IgD-negative memory B cell (primary cell): Measurements from ENCODE around the gene ARHGDIB. TPM values are rescaled to one million over a fixed set of nuclear protein-coding genes. Genes with fewer than 3 reads are reported as not detected.

Experiments
- H3K27ac Mint-ChIP-seq, 3 donors: one replicate each; pipeline ENCODE4 v1.8.0; 2020 to 2022; ENCODE audit warnings: mild to moderate bottlenecking in 3 of 3, mixed read lengths in 3 of 3, moderate library complexity in 1 of 3
- H3K27me3 Mint-ChIP-seq: one replicate; pipeline ENCODE4 v1.8.0; 2021; ENCODE audit warnings: mixed read lengths
- H3K36me3 Mint-ChIP-seq: one replicate; pipeline ENCODE4 v1.8.0; 2020; ENCODE audit warnings: mild to moderate bottlenecking, mixed read lengths
- H3K4me1 Mint-ChIP-seq, 3 donors: one replicate each; pipeline ENCODE4 v1.8.0; 2020 to 2022; ENCODE audit warnings: mixed read lengths in 3 of 3, mild to moderate bottlenecking in 1 of 3
- H3K4me3 Mint-ChIP-seq, 4 donors: one replicate each; pipeline ENCODE4 v1.8.0; 2020 to 2022; ENCODE audit warnings: mild to moderate bottlenecking in 4 of 4, mixed read lengths in 4 of 4, moderate library complexity in 3 of 4
- H3K9me3 Mint-ChIP-seq, 3 donors: one replicate each; pipeline ENCODE4 v1.8.0; 2020 to 2021; ENCODE audit warnings: mixed read lengths in 3 of 3, mild to moderate bottlenecking in 1 of 3
- polyA plus RNA-seq: library from polyadenylated mRNA; unstranded; fragments of 300-500 nt; fragmentation: Illumina TruSeq; gene quantifications from one replicate; pipeline ENCODE4 v1.2.3, GENCODE V29; 2021

ARHGDIB gene
- polyA plus RNA-seq, 1 donor from 2014 or later: 2,289 TPM

DNA sequence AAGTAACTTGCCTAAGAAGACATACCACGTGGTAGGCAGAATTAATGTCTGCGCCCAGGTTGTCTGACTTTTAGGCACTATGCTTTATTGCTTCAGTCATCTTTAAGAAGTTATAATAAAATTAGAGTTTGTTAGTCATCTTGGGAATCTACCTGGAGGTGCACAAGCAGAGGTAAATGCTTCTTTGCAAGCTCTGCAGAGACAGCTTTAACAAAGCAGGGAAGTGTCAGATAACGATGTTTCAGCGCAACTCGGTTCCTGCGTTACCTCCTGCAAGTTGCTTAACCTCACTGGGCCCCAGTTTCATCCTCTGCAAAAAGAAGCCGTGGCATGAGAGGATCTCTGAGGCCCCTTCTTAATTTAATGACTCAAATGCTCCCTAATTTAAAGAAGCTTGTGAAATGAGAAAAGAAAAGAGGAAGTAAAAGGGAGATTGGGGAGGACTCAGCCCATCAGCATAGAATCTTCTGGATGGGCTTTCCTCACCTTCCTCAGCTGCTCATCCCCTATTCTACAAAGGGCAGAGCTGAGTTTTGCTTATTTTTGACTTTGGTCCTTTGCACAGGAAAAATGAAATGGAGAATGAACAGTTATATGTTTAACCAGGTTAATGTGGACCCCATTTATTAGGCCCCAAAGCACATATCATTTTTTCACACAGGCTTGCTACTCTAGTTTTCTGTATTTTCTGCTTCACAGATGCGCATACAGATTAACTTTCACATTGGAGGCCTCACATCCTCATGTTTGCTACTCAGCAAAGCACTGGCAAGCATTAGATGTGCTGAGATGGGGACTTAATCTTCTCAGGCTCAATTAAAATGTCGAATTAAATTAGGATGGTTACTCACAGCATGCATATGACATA, 5.1 kb downstream of the ARHGDIB start:
- no peaks in the 10 kb centered on the region for H3K9me3 Mint-ChIP-seq
- peak overlapping the region; percentile 86 to 99 (median 94) for H3K4me3 Mint-ChIP-seq
- H3K27me3 Mint-ChIP-seq: no peaks in the 10 kb centered on the region
- H3K27ac Mint-ChIP-seq: peak overlapping the region; percentile 93 to 96 (median 95)
- peaks cover 18% of the 10 kb centered on the region for H3K36me3 Mint-ChIP-seq
- peaks cover 39 to 64% (median 45%) of the 10 kb centered on the region in 3 donors for H3K4me1 Mint-ChIP-seq

DNA sequence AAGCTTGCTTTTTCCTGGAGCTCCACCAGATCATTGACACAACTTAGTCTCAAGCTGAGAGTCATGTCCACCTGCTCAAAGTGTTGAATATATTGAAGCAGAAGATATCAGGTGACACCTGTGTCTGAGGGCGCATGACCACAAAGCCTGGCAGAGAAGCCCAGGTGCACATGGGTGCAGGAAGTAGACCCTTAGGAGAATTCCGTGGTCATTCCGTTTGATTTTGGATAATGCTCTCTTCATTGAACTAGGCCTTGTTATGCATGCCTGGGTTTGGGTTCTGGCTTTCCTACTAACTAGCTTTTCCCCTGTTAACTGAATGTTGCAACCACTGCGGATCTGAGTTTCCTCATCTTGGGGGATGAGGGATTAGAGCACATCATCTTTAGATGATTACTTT, 7.1 kb downstream of the ARHGDIB start:
- H3K9me3 Mint-ChIP-seq: no peaks in the 10 kb centered on the region
- H3K27ac Mint-ChIP-seq: peak overlapping the region; percentile 84 to 99 (median 90)
- peaks cover 14% of the 10 kb centered on the region for H3K36me3 Mint-ChIP-seq
- peaks cover 46 to 83% (median 58%) of the 10 kb centered on the region in 3 donors for H3K4me1 Mint-ChIP-seq
- H3K4me3 Mint-ChIP-seq: peak overlapping the region; percentile 70 to 85 (median 79)
- H3K27me3 Mint-ChIP-seq: no peaks in the 10 kb centered on the region

DNA sequence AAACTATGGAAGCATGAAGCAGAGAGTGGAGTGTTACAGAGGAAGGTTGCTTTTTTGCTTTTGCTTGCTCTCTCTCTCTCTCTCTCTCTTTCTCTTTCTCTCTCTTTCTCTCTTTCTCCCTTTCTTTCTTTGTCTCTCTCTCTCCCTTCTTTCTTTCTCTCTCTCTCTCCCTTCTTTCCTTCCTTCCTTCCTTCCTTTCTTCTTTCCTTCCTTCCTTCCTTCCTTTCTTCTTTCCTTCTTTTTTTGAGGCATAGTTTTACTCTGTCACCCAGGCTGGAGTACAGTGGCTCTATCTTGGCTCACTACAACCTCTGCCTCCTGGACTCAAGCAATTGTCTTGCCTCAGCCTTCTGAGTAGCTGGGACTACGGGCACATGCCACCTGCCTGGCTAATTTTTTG, 7.6 kb downstream of the ARHGDIB start:
- Mint-ChIP-seq H3K9me3 (no peaks in the 10 kb centered on the region), H3K4me1 (peaks cover 47 to 85% (median 63%) of the 10 kb centered on the region in 3 donors), H3K4me3 (peak overlapping the region; percentile 70 to 85 (median 79)), H3K27me3 (no peaks in the 10 kb centered on the region), H3K36me3 (peaks cover 10% of the 10 kb centered on the region), H3K27ac (peak overlapping the region; percentile 84 to 99 (median 90))

DNA sequence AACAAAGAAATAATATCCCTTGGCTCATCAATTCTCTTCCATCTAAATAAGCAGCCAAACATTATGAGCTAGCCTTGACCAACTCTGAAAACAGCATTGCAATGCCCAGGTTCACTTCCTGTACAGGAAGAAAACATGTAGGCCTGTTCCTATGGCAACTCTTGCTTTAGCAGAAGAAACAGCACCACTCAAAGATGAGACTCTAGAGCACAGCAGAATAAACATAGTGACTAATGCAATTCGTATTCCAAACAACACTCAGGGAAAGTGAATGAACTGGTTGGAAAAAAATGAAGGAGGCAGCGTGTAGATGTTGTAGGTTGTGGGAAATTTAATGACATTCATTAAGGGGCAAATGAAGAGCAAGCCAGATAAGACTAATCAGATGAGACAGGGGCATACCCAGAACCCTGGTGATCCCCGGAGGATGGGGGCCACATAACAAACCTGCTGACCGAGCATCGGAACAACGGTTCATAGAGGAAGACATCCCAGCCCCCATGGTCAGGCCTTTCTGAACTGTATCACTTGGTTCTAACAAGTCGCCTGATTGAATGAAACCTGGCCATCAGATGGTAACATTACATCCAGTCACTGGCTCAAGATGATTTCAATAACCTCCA, 9.0 kb downstream of the ARHGDIB start:
- peak overlapping the region; percentile 84 to 99 (median 90) for H3K27ac Mint-ChIP-seq
- H3K4me3 Mint-ChIP-seq: peak overlapping the region; percentile 78 to 85 (median 82)
- H3K36me3 Mint-ChIP-seq: peaks cover 9% of the 10 kb centered on the region
- H3K27me3 Mint-ChIP-seq: no peaks in the 10 kb centered on the region
- no peaks in the 10 kb centered on the region for H3K9me3 Mint-ChIP-seq
- peaks cover 53 to 88% (median 58%) of the 10 kb centered on the region in 3 donors for H3K4me1 Mint-ChIP-seq

DNA sequence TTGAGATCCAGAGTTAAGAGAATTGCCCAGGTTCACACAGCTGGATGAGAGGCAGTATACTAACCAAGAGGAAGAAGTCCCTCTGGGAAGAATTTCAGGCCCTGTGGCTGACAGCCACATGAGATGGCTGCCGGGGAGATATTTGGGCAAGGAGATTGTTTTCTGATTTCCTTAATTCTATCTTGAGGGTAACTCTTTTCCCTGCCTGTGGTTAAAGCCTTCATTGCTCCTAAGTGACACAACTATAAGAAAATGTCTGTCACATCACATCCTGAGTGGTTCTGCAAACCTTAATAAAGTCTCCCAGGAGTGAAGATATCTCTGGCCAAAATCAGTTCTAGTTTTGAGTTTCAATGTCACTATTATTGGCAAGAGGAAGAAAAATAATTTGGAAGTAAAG, 9.6 kb downstream of the ARHGDIB start:
- Mint-ChIP-seq H3K36me3 (peaks cover 9% of the 10 kb centered on the region), H3K4me1 (peaks cover 56 to 84% (median 59%) of the 10 kb centered on the region in 3 donors), H3K9me3 (no peaks in the 10 kb centered on the region), H3K27me3 (no peaks in the 10 kb centered on the region), H3K4me3 (peak overlapping the region; percentile 78 to 85 (median 82)), H3K27ac (peak overlapping the region; percentile 84 to 99 (median 90))

DNA sequence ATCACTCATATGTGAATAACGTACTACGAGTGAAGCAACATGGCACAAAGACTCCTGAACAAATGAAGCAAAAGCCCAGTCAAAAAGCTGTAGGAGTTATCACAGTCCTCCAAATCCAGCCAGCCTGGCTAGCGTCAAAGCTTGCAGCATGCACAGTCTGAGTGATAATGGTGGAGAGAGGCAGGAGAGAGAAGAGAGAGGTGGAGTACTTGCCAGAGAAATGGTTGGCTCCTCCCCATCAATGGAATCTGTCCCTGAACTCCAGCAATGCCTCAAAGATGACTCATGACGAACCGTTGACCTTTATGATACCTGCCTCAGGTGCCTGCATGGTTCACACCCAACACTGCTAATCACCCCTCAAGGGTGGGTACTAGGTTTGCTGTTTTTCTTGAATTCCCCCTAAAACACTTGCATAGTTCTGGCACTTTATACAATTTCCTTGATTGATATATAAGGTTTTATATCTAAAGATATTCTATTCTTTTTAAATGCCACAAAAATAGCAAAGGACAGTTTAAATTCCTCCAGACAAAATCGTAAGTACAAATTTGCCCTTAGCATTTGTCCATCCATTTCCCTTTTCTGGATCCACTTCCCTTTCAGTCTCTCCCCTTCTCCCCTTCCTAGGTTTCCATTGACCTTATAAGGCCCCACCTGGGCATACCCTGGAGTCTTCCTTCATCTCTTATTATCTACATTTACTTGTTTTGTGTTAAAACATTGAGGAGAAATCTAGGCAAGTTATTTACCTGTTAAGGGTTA, 10.2 kb downstream of the ARHGDIB start:
- H3K4me1 Mint-ChIP-seq: peaks cover 53 to 78% (median 57%) of the 10 kb centered on the region in 3 donors
- no peaks in the 10 kb centered on the region for H3K9me3 Mint-ChIP-seq
- H3K27me3 Mint-ChIP-seq: no peaks in the 10 kb centered on the region
- H3K36me3 Mint-ChIP-seq: peaks cover 9% of the 10 kb centered on the region
- peak overlapping the region; percentile 84 to 99 (median 90) for H3K27ac Mint-ChIP-seq
- H3K4me3 Mint-ChIP-seq: peak overlapping the region; percentile 78 to 85 (median 82)

DNA sequence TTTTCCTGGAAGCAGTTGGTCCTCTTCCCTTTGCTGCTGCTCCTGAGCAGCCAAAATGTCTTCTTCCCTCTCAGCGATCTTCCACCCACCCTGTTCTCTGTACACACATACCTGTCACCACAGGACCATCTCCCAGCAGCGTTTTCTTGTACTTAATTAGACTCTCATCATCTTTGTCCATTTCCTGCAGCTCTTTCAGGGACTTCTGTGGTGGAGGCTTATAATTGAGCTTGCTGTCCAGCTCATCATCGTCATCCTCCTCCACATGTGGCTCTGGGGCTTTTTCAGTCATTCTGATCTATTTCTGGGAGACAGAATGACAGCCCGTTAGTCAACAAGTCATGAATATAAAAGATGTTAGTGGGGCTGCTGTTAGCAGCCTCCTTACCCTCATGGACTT, 11.0 kb downstream of the ARHGDIB start:
- Mint-ChIP-seq H3K27ac (peak overlapping the region; percentile 84 to 99 (median 90)), H3K27me3 (no peaks in the 10 kb centered on the region), H3K36me3 (peaks cover 7% of the 10 kb centered on the region), H3K4me1 (peaks cover 56 to 75% (median 64%) of the 10 kb centered on the region in 3 donors), H3K9me3 (no peaks in the 10 kb centered on the region), H3K4me3 (peak overlapping the region in 3 of 4 donors; percentile 59 to 78 (median 65))

DNA sequence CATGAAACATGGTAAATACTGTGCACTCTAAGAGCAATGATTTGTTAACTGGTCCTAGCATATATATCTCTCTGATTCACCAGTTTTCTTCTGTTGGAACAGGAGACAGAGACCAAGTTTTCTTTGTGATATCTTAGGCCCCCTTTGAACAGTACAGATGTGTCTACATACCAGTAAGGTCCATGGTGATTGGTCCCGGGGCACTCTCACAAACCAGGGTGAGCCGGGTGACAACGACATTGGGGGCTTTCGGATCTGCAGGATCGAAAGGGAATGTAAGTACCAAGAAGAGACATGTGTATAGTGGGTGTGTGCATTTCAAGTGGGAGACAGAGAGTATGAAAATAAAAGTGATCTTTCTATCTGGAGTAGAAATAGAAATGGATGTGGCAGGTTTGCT, 11.8 kb downstream of the ARHGDIB start:
- Mint-ChIP-seq H3K4me3 (peak overlapping the region in 2 of 4 donors; percentile 59 to 92), H3K27ac (peak overlapping the region; percentile 84 to 99 (median 90)), H3K4me1 (peaks cover 55 to 77% (median 65%) of the 10 kb centered on the region in 3 donors), H3K9me3 (no peaks in the 10 kb centered on the region), H3K27me3 (no peaks in the 10 kb centered on the region), H3K36me3 (peaks cover 7% of the 10 kb centered on the region)

DNA sequence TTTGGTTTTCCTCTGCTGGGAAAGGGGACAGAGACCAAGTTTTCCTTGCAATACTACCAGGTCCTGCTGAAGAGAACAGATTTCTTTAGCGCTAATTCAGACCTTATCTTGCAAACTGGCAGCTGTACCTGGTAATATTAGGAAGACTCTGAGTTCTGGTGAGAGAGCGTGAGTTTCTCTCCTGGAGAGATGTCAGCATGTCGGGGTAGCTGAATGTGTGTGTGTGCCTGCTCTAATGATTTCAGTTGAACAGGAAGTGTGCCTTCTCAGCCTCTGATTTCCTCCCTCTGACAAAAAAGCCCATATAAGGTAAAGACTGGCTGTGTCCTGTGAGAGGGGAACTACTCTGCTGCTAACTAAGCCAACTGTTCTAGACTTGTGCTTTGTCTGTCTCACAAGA, 12.7 kb downstream of the ARHGDIB start:
- Mint-ChIP-seq H3K27me3 (no peaks in the 10 kb centered on the region), H3K9me3 (no peaks in the 10 kb centered on the region), H3K4me1 (peaks cover 46 to 67% (median 56%) of the 10 kb centered on the region in 3 donors), H3K27ac (peak overlapping the region; percentile 84 to 99 (median 90)), H3K36me3 (peaks cover 7% of the 10 kb centered on the region), H3K4me3 (peak overlapping the region; percentile 59 to 92 (median 78))

DNA sequence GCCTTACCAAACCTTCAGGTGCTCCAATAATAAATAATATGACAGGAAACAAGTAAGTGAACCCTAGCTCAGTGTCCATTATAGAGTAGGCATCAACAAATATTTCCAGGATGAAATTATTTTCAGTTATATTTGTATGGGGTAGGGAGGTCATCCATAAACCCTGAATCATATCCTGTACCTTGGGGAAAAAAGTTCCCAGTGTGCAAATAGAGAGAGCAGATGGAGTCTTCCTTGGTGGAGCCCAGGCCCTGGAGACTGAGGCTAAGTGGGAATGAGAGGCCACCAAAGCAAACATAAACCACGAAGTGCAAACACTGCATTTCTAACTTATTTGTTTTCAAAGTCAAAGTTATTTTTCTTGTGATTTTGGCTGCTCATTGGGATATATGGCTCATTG, 14.5 kb downstream of the ARHGDIB start:
- Mint-ChIP-seq H3K27ac (peak overlapping the region; percentile 68 to 92 (median 90)), H3K4me1 (peaks cover 36 to 53% (median 47%) of the 10 kb centered on the region in 3 donors), H3K36me3 (peaks cover 12% of the 10 kb centered on the region), H3K27me3 (no peaks in the 10 kb centered on the region), H3K9me3 (no peaks in the 10 kb centered on the region), H3K4me3 (peak overlapping the region in 1 of 4 donors; percentile 45)

DNA sequence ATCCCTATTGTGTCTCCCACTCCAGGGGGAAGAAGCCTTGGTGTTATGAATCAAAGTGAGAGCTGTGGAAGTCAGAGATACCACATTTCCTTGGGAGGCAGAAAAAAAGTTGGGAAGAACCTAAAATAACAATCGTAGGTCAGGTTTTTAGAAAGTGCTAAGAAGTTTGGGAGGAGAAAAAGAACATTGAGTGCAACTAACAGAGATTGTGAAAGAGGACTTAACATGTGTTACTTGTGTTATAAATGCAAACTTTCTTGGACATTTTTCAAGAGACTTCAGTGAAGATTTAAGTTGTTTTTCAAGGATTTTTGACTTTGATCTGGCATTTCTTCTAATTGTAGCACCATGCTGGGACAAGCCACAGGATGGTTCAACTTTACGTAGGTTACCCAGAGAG, 15.2 kb downstream of the ARHGDIB start:
- Mint-ChIP-seq H3K27ac (peak overlapping the region; percentile 68 to 92 (median 90)), H3K4me3 (peak overlapping the region in 1 of 4 donors; percentile 42), H3K36me3 (peaks cover 14% of the 10 kb centered on the region), H3K9me3 (no peaks in the 10 kb centered on the region), H3K27me3 (no peaks in the 10 kb centered on the region), H3K4me1 (peaks cover 36 to 47% (median 45%) of the 10 kb centered on the region in 3 donors)

DNA sequence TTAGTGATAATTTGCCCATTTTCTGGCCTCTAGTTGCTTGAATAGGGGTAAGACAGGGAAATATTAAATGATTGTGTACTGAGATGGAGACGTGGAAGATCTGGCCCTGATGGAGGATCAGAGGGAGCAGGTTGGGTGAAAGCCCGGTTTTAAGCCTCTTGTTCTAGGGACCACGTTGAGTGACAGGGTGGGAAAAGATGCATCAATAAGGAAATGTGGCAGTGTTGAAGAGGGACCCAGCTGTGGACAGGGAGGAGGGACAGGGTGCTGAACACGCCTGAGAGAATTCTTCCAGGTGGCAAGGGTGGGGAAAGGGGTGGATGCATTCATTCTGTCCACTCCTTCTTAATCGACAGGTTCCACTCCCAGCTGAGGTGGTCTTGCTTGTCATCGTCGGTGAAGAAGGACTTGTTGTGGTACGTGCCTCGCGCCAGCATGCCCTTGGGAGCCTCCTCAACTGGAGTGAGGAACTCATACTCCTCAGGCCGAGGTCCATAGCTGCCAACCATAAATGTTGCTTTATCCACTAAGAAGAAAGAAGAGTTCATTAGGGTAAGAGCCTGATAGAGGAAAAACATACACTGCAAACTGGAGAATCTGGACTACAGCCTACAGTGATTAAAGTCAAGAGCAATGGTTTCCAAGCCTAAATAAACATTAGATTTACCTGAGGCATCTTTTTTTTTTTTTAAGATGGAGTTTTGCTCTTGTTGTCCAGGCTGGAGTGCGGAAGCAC, 19.0 kb downstream of the ARHGDIB start:
- Mint-ChIP-seq H3K36me3 (peaks cover 26% of the 10 kb centered on the region), H3K27ac (peak overlapping the region; percentile 1 to 71 (median 6)), H3K27me3 (no peaks in the 10 kb centered on the region), H3K4me1 (peaks cover 28 to 40% (median 30%) of the 10 kb centered on the region in 3 donors), H3K9me3 (peaks cover 0 to 1% (median 0%) of the 10 kb centered on the region in 3 donors), H3K4me3 (peak overlapping the region in 2 of 4 donors; percentile 30 to 63)

DNA sequence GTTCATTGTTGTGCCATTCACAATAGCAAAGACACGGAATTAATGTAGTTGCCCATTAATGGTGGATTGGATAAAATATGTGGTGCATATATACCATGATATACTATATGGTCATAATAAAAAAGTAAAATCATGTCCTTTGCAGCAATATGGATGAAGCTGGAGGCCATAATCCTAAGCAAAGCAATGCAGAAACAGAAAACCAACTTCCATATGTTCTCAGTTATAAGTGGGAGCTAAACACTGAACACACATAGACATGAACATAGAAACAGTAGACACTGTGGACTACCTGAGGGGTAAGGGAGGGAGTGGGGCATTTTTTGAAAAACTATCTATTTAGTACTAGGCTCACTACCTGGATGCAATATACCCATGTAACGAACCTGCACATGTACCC, 20.0 kb downstream of the ARHGDIB start:
- Mint-ChIP-seq H3K4me1 (peaks cover 26 to 38% (median 30%) of the 10 kb centered on the region in 3 donors), H3K9me3 (peaks cover 0 to 1% (median 0%) of the 10 kb centered on the region in 3 donors), H3K27ac (peak overlapping the region in 1 of 3 donors; percentile 11), H3K36me3 (peaks cover 26% of the 10 kb centered on the region), H3K27me3 (no peaks in the 10 kb centered on the region), H3K4me3 (peak overlapping the region in 1 of 4 donors; percentile 30)

DNA sequence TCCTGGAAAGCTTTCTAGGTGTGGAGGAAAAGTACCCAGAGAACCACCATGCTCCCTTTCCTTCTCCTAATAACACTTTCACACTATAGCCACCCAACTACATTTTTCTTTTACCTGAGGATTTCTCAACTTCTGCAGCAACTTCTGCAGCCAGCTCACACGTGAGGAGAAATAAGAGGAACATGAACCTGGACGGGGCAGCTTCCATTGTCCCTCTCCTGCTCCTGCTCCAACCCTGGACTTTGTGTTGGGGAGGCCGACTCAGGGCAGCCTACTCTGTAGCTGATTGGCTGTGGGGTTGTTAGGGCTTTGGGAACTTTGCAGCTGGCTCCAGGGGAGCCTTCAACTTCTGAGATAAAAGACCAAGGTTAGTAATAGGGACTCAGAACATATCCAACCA, 23.1 kb downstream of the ARHGDIB start, which contains the start of gene ERP27:
TSS of gene ERP27 (minus strand) at position 237 of the 400 bp plus-strand sequence. CDS start at position 208, 29 bp downstream.
- Mint-ChIP-seq H3K27ac (peak within 1 kb of the TSS; percentile 81 to 88 (median 83)), H3K4me1 (peaks cover 20 to 25% (median 21%) of the 10 kb centered on the region in 3 donors), H3K36me3 (peaks cover 27% of the 10 kb centered on the region), H3K4me3 (peak within 1 kb of the TSS in 2 of 4 donors; percentile 19 to 76), H3K27me3 (no peaks in the 10 kb centered on the region), H3K9me3 (peaks cover 0 to 1% (median 0%) of the 10 kb centered on the region in 3 donors)
